Activated CD8-positive, alpha-beta T cell treated with anti-CD3 and anti-CD28 coated beads for 36 hours (primary cell): Measurements from ENCODE around the gene DCAF5. TPM values are rescaled to one million over a fixed set of nuclear protein-coding genes. Genes with fewer than 3 reads are reported as not detected.
A peak's percentile ranks its signal among the peaks of the same experiment; 100 is the strongest.

ENCODE experiments used
- ATAC-seq: fragments of 200-7000 bp; cut with Tn5 transposase; one replicate; pipeline ENCODE4 v1.10.0; 2021; ENCODE audit warnings: mild to moderate bottlenecking, moderate library complexity
- CTCF ChIA-PET: fragments of 350-600 bp; sonication (Branson Sonifier 250); formaldehyde crosslinking; loops from one replicate; lab custom pipeline; 2021; ENCODE audit warnings: antibody characterized with exemption; lab: Charles Lee
- POLR2A ChIA-PET: fragments of 350-600 bp; sonication (Branson Sonifier 250); formaldehyde crosslinking; loops from one replicate; lab custom pipeline; 2021; ENCODE audit warnings: antibody characterized with exemption; lab: Charles Lee
- DNase-seq: peaks from one replicate; pipeline ENCODE4 v3.0.0-alpha.2; 2020
- H3K27ac Mint-ChIP-seq: one replicate; pipeline ENCODE4 v1.8.0; 2021; ENCODE audit warnings: mild to moderate bottlenecking, mixed read lengths
- H3K27me3 Mint-ChIP-seq: one replicate; pipeline ENCODE4 v1.8.0; 2021; ENCODE audit warnings: mixed read lengths
- H3K36me3 Mint-ChIP-seq: one replicate; pipeline ENCODE4 v1.8.0; 2021; ENCODE audit warnings: low read depth, mixed read lengths
- H3K4me1 Mint-ChIP-seq: one replicate; pipeline ENCODE4 v1.8.0; 2021; ENCODE audit warnings: low read depth, mixed read lengths
- H3K4me3 Mint-ChIP-seq: one replicate; pipeline ENCODE4 v1.8.0; 2021; ENCODE audit warnings: mild to moderate bottlenecking, moderate library complexity, mixed read lengths
- H3K9me3 Mint-ChIP-seq: one replicate; pipeline ENCODE4 v1.8.0; 2021; ENCODE audit warnings: mixed read lengths
- CTCF ChIP-seq: fragments of 200-600 bp; IDR thresholded peaks from one replicate; pipeline ENCODE4 v1.8.0; 2022; ENCODE audit warnings: antibody characterized with exemption, mild to moderate bottlenecking
- intact Hi-C: fragments of 100-400 bp; cut with micrococcal nuclease; formaldehyde crosslinking; loops from one replicate; pipeline ENCODE4 v1.10.0; 2022
- total RNA-seq, 2 experiments: library from RNA; stranded (reverse); gene quantifications; one replicate each; pipeline ENCODE4 v1.2.3, GENCODE V29; 2021

The DCAF5 gene
- total RNA-seq, 2 experiments from 2014 or later, result 34.3 to 36.5 TPM

- H3K4me3 Mint-ChIP-seq, result peak overlapping the region; percentile 84
- DNase-seq (peak; percentile 82), ATAC-seq (peak; percentile 64)
- peaks cover 47% of the 10 kb centered on the region for H3K4me1 Mint-ChIP-seq
- H3K9me3 Mint-ChIP-seq, result no peaks in the 10 kb centered on the region
- intact Hi-C loops, result loop anchor here (2.0 kb wide), 1 partner anchor 23 kb away; no protein-coding TSS in a partner anchor
- peaks cover 21% of the 10 kb centered on the region for H3K36me3 Mint-ChIP-seq
- H3K27me3 Mint-ChIP-seq, result peaks cover 2% of the 10 kb centered on the region
- TF ChIP-seq CTCF, result peak; percentile 76
- peak overlapping the region; percentile 95 for H3K27ac Mint-ChIP-seq
- CTCF ChIA-PET, result interaction anchor here (0.7 to 10.6 kb wide), 9 partner anchors 8 to 285 kb away, joined by 3 to 218 read pairs (median 3); partner anchors contain the start of gene EXD2
- POLR2A ChIA-PET, result interaction anchor here (0.5 to 4.4 kb wide), 10 partner anchors 12 to 1441 kb away, joined by 3 to 27 read pairs (median 4); no protein-coding TSS in a partner anchor
Observed at GRCh38 chr14:69151458-69152180, 1.3 kb downstream of the DCAF5 start.

- Mint-ChIP-seq H3K36me3 (peaks cover 21% of the 10 kb centered on the region), H3K27ac (peak overlapping the region; percentile 47), H3K4me3 (peak overlapping the region; percentile 84), H3K27me3 (peaks cover 2% of the 10 kb centered on the region), H3K9me3 (no peaks in the 10 kb centered on the region), H3K4me1 (peaks cover 58% of the 10 kb centered on the region)
- intact Hi-C loops, result no loop called here
- ChIA-PET CTCF (interaction anchor here (1.3 to 10.6 kb wide), 3 partner anchors 15 to 42 kb away, joined by 3 to 218 read pairs (median 12); partner anchors contain the start of gene EXD2), POLR2A (interaction anchor here (1.0 to 4.4 kb wide), 2 partner anchors 16 to 37 kb away, joined by 3 to 27 read pairs; no protein-coding TSS in a partner anchor)
- no peak for DNase-seq
- no peak for ATAC-seq
- TF ChIP-seq CTCF, result no peak
Observed at GRCh38 chr14:69149461-69150244, 3.3 kb downstream of the DCAF5 start.

GRCh38 chr14:69142101-69142500, 10.8 kb downstream of the DCAF5 start:
- Mint-ChIP-seq H3K4me3 (no peak overlapping the region), H3K4me1 (peaks cover 61% of the 10 kb centered on the region), H3K36me3 (peaks cover 4% of the 10 kb centered on the region), H3K27me3 (no peaks in the 10 kb centered on the region), H3K27ac (no peak overlapping the region), H3K9me3 (no peaks in the 10 kb centered on the region)
- DNase-seq (no peak), ATAC-seq (no peak)
- POLR2A ChIA-PET, result no interaction called here
- no peak for TF ChIP-seq CTCF
- intact Hi-C loops, result no loop called here
- CTCF ChIA-PET, result interaction anchor here (0.6 to 14.3 kb wide), 3 partner anchors 7 to 442 kb away, joined by 3 to 218 read pairs (median 10); partner anchors contain the start of gene DCAF5

GRCh38 chr14:69141550-69141949, 11.4 kb downstream of the DCAF5 start:
- H3K36me3 Mint-ChIP-seq, result peaks cover 4% of the 10 kb centered on the region
- H3K4me1 Mint-ChIP-seq, result peaks cover 61% of the 10 kb centered on the region
- H3K4me3 Mint-ChIP-seq, result no peak overlapping the region
- no peak for TF ChIP-seq CTCF
- ATAC-seq, result no peak
- H3K9me3 Mint-ChIP-seq, result no peaks in the 10 kb centered on the region
- H3K27me3 Mint-ChIP-seq, result no peaks in the 10 kb centered on the region
- intact Hi-C loops, result no loop called here
- DNase-seq, result no peak
- H3K27ac Mint-ChIP-seq, result no peak overlapping the region
- ChIA-PET CTCF (interaction anchor here (1.3 to 14.3 kb wide), 3 partner anchors 8 to 12 kb away, joined by 4 to 218 read pairs (median 10); partner anchors contain the start of gene DCAF5), POLR2A (no interaction called here)
